SU-DHL-6 (cell line): Measurements from ENCODE around the gene KSR1.

ENCODE experiments used
- H2AFZ ChIP-seq: fragments of 200-600 bp; sonication (generic); 2 replicates; pipeline ENCODE4 v1.6.1; 2014; ENCODE audit warnings: low read depth, mild to moderate bottlenecking, moderate library complexity, mixed read lengths, antibody characterized with exemption, low read length; ENCODE audit not compliant: severe bottlenecking
- H3F3A ChIP-seq: fragments of 200-600 bp; shearing (Covaris generic); 2 replicates; pipeline ENCODE4 v1.6.0; 2016; ENCODE audit warnings: antibody characterized with exemption, mild to moderate bottlenecking; ENCODE audit not compliant: insufficient read depth
- H3K27ac ChIP-seq: fragments of 200-600 bp; sonication (generic); 2 replicates; pipeline ENCODE4 v1.5.1; 2016; ENCODE audit warnings: low read depth, mild to moderate bottlenecking, low read length, moderate library complexity, mixed read lengths
- H3K27me3 ChIP-seq: fragments of 200-600 bp; sonication (generic), shearing (Covaris generic); 2 replicates; pipeline ENCODE4 v1.6.0; 2014; ENCODE audit warnings: mild to moderate bottlenecking, low read length
- H3K36me3 ChIP-seq: fragments of 200-600 bp; sonication (generic); 2 replicates; pipeline ENCODE4 v1.6.1; 2014; ENCODE audit warnings: mild to moderate bottlenecking, low read length, mixed read lengths
- H3K4me2 ChIP-seq: fragments of 300-600, 200-600 bp; shearing (Covaris generic), sonication (generic); 2 replicates; pipeline ENCODE4 v1.6.0; 2014; ENCODE audit warnings: low read length, low read depth, mild to moderate bottlenecking; ENCODE audit not compliant: poor library complexity, severe bottlenecking
- H3K4me3 ChIP-seq: fragments of 200-600 bp; sonication (generic); 2 replicates; pipeline ENCODE4 v1.5.1; 2014; ENCODE audit warnings: antibody characterized with exemption, low read length, mild to moderate bottlenecking, mixed read lengths; ENCODE audit not compliant: insufficient read depth, poor library complexity, severe bottlenecking
- H3K79me2 ChIP-seq: fragments of 200-600 bp; sonication (generic); 2 replicates; pipeline ENCODE4 v1.6.1; 2014; ENCODE audit warnings: mild to moderate bottlenecking, low read length, moderate library complexity; ENCODE audit not compliant: insufficient read depth
- H3K9ac ChIP-seq: fragments of 200-600 bp; sonication (generic); 2 replicates; pipeline ENCODE4 v1.7.0; 2014; ENCODE audit warnings: mild to moderate bottlenecking, low read length
- H3K9me2 ChIP-seq: fragments of 200-600 bp; sonication (generic); replicated peaks from 2 replicates; pipeline ENCODE4 v1.6.1; 2014; ENCODE audit warnings: low read length; ENCODE audit not compliant: insufficient read depth
- H3K9me3 ChIP-seq: fragments of 200-600 bp; sonication (generic); 2 replicates; pipeline ENCODE4 v1.6.1; 2014; ENCODE audit warnings: low read length, mixed read lengths; ENCODE audit not compliant: insufficient read depth
- H4K20me1 ChIP-seq: fragments of 200-600 bp; sonication (generic); 2 replicates; pipeline ENCODE4 v1.6.1; 2014; ENCODE audit warnings: low read depth, mild to moderate bottlenecking, antibody characterized with exemption, low read length, moderate library complexity, mixed read lengths
- CTCF ChIP-seq: fragments of 200-600 bp; sonication (generic); IDR thresholded peaks from one replicate; pipeline ENCODE4 v1.5.1; 2017; ENCODE audit warnings: antibody characterized with exemption, mild to moderate bottlenecking, low read length, moderate library complexity; ENCODE audit not compliant: insufficient read depth, poor library complexity, severe bottlenecking
- EZH2phosphoT487 ChIP-seq: fragments of 200-600 bp; sonication (generic), shearing (Covaris generic); conservative IDR thresholded peaks from 2 replicates; pipeline ENCODE4 v1.6.1; 2018; ENCODE audit warnings: mild to moderate bottlenecking, antibody characterized with exemption, low read length, moderate library complexity, mixed read lengths

The KSR1 gene

DNA sequence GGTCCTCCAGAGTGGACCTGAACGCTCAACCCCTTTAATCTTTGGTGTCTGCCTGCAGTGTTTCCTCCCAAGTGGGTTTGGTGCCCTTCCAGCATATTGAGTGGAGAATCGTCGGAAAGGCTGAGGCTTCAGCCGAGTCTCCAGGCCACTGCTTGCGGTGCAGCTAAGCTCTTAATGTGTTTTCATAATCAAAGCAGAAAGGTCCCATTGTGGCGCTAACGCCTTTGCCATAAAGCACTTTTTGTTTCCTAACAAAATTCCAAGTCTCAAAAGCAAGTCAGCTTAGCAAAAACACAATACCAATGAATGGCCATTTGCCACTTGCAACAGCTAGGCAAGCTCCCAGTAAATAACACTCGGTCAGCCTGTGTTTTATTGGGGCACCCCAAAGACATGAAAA lies 57.6 kb downstream of the KSR1 start:
- no peak overlapping the region for H3K9ac ChIP-seq
- no peaks in the 10 kb centered on the region for H3K79me2 ChIP-seq
- H3K4me2 ChIP-seq = no peak overlapping the region
- H3K4me3 ChIP-seq = no peak overlapping the region
- H3K27me3 ChIP-seq = no peaks in the 10 kb centered on the region
- H2AFZ ChIP-seq = no peak overlapping the region
- H3K9me2 ChIP-seq = no peaks in the 10 kb centered on the region
- H3K9me3 ChIP-seq = no peaks in the 10 kb centered on the region
- TF ChIP-seq CTCF (no peak), EZH2phosphoT487 (no peak)
- no peaks in the 10 kb centered on the region for H3F3A ChIP-seq
- no peaks in the 10 kb centered on the region for H4K20me1 ChIP-seq
- H3K36me3 ChIP-seq = no peaks in the 10 kb centered on the region
- H3K27ac ChIP-seq = no peak overlapping the region

DNA sequence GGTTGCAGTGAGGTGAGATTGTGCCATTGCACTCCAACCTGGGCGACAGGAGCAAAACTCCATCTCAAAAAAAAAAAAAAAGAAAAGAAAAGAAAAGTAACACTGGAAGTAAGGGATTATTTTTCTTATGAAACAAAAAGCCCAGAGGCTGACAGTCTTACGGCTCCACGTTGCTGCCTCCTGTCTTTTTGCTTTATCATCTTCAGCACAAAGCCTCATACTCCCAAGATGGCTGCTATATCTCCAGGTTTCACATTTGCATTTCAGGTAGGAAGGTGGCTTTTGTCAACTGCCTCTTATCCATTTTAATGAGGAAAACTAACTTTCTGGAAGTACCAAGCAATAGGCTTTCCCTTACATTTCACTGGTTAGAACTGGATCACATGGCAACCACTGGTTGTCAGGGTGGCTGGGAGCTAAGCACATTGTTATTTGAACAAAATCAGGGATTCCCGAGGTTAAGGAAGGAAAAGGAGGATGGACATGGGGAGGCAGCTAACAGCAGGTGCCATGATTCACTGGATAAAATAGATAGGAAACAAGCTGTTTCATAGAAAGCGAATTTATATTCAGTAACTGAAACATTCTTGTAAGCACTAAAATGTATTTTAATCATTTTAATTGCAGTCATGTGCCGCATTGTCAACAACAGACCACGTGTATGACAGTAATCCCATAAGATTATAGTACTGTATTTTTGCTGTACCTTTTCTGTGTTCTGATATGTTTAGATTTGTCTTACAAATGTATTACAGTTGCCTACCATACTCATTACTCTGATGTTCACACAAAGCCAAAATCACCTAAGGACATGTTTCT lies 58.6 kb downstream of the KSR1 start:
- no peak overlapping the region for H3K27ac ChIP-seq
- H3K9me3 ChIP-seq = no peaks in the 10 kb centered on the region
- no peaks in the 10 kb centered on the region for H3F3A ChIP-seq
- no peaks in the 10 kb centered on the region for H3K79me2 ChIP-seq
- no peak overlapping the region for H3K4me2 ChIP-seq
- no peaks in the 10 kb centered on the region for H3K9me2 ChIP-seq
- H3K36me3 ChIP-seq = no peaks in the 10 kb centered on the region
- no peaks in the 10 kb centered on the region for H4K20me1 ChIP-seq
- TF ChIP-seq EZH2phosphoT487 = no peak
- no peak for TF ChIP-seq CTCF
- no peak overlapping the region for H2AFZ ChIP-seq
- H3K4me3 ChIP-seq = no peak overlapping the region
- no peak overlapping the region for H3K9ac ChIP-seq
- H3K27me3 ChIP-seq = no peaks in the 10 kb centered on the region

- Histone ChIP-seq H3K9me3 (no peaks in the 10 kb centered on the region), H3K9ac (no peak overlapping the region), H3K27ac (no peak overlapping the region), H3K27me3 (no peaks in the 10 kb centered on the region), H3K9me2 (no peaks in the 10 kb centered on the region), H3K4me2 (no peak overlapping the region), H2AFZ (no peak overlapping the region), H3K79me2 (no peaks in the 10 kb centered on the region), H3K36me3 (no peaks in the 10 kb centered on the region), H3F3A (no peaks in the 10 kb centered on the region), H3K4me3 (no peak overlapping the region), H4K20me1 (no peaks in the 10 kb centered on the region)
- TF ChIP-seq CTCF (no peak), EZH2phosphoT487 (no peak)
Observed at GRCh38 chr17:27518048-27518447, 61.8 kb downstream of the KSR1 start.
